ENCODE measurements around the gene SLC5A10. TPM values are rescaled to one million over a fixed set of nuclear protein-coding genes. Genes with fewer than 3 reads are reported as not detected.

The SLC5A10 gene
- total and polyA plus RNA-seq, 4 donors: 0.05 to 0.23 (median 0.15) TPM

DNA sequence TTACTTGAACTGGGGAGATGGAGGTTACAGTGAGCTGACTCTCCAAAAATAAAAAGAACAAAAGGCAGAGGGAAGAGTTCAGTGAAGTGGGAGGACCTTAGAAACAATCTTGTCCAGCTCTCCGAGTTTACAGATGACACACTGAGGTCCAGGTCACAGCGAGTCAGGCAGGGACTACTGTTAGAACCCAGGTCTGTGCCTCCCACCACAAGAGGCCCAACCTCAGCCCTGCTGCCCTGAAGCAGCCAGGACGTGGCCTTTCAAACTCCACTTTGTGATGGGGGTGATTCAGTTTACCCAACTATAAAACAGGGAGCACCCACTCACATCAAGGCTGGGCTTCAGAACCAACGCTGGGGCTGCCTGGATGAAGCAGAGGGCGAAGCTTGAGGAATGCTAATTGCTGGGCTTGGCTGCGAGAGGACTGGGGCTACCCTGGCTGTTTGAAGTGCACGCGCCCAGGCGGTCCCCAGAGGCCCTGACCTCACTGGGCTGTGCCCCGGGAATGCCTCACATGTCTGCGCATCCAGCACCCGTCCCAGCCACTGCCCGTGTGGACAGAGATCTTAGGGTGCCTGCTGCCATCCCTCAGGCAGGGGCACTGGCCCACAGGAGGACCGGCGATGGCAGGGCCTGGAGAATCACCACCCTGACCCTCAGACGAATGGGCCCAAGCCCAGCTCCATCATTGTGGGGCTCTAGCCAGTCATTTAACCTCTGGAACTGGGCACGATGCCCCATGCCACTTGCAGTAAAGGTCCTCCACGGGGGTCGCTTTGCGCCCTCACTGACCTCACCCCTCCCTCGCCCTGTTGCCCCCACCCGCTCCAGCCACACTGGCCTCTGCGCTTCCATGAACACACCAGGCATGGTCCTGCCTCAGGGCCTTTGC lies 11.4 kb downstream of the SLC5A10 start:
- no peak for TF ChIP-seq GABPA (IDR thresholded peaks at IDR 0.05 in 1 of 2, conservative IDR thresholded peaks at IDR 0.05 in 1 of 2)
- peaks cover 0 to 21% (median 10%) of the 10 kb centered on the region in 4 donors for H3K4me1 ChIP-seq (ENCODE audit: control insufficient read depth in 4 of 4, insufficient read depth in 4 of 4, low read length in 3 of 4)
- WGBS: 86% methylated on average over 23 of the region's 23 CpGs

DNA sequence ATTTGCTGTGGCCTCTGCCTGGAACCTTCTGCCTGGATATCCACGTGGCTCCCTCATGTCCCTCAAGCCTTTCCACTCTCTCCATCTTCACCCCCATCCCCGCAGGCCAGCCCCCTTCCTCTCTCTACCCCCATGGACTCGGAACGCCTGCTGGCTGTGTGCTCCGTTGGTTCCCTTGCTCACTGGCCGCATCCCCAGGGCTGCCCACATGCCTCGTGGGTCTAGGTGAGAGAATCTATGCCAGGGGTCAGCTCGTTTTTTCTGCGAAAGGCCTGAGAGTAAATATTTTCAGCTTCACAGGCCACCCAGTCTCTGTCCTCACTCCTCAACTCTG lies 12.0 kb downstream of the SLC5A10 start:
- WGBS: 71% methylated on average over 9 of the region's 9 CpGs
- H3K9ac ChIP-seq (ENCODE audit: low read depth in 1 of 2, low read length in 2 of 2): no peak overlapping the region
- no peaks in the 10 kb centered on the region for H3K27me3 ChIP-seq (ENCODE audit: control insufficient read depth in 4 of 4, insufficient read depth in 4 of 4, low read length in 3 of 4)
- no peak for DNase-seq (ENCODE audit: low spot score)
- peaks cover 0 to 24% (median 10%) of the 10 kb centered on the region in 4 donors for H3K4me1 ChIP-seq (ENCODE audit: control insufficient read depth in 4 of 4, insufficient read depth in 4 of 4, low read length in 3 of 4)
- H3K36me3 ChIP-seq (ENCODE audit: control insufficient read depth in 4 of 4, insufficient read depth in 3 of 4, low read depth in 1 of 4, low read length in 3 of 4): no peaks in the 10 kb centered on the region
- no peak overlapping the region for H3K4me3 ChIP-seq (ENCODE audit: low read depth in 1 of 3, low read length in 3 of 3)
- H3K27ac ChIP-seq (ENCODE audit: low read depth in 1 of 2, low read length in 2 of 2): no peak overlapping the region
- TF ChIP-seq HNF4A (conservative IDR thresholded peaks at IDR 0.05) (no peak), EGR1 (IDR thresholded peaks at IDR 0.05; ENCODE audit: low read depth in 2 of 2) (no peak), HNF4G (IDR thresholded peaks at IDR 0.05) (no peak), TAF1 (conservative IDR thresholded peaks at IDR 0.05) (no peak), NR2F2 (IDR thresholded peaks at IDR 0.05) (no peak)
- TF ChIP-seq, protein P1, sequence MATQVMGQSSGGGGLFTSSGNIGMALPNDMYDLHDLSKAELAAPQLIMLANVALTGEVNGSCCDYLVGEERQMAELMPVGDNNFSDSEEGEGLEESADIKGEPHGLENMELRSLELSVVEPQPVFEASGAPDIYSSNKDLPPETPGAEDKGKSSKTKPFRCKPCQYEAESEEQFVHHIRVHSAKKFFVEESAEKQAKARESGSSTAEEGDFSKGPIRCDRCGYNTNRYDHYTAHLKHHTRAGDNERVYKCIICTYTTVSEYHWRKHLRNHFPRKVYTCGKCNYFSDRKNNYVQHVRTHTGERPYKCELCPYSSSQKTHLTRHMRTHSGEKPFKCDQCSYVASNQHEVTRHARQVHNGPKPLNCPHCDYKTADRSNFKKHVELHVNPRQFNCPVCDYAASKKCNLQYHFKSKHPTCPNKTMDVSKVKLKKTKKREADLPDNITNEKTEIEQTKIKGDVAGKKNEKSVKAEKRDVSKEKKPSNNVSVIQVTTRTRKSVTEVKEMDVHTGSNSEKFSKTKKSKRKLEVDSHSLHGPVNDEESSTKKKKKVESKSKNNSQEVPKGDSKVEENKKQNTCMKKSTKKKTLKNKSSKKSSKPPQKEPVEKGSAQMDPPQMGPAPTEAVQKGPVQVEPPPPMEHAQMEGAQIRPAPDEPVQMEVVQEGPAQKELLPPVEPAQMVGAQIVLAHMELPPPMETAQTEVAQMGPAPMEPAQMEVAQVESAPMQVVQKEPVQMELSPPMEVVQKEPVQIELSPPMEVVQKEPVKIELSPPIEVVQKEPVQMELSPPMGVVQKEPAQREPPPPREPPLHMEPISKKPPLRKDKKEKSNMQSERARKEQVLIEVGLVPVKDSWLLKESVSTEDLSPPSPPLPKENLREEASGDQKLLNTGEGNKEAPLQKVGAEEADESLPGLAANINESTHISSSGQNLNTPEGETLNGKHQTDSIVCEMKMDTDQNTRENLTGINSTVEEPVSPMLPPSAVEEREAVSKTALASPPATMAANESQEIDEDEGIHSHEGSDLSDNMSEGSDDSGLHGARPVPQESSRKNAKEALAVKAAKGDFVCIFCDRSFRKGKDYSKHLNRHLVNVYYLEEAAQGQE (IDR thresholded peaks at IDR 0.05): no peak
- TF ChIP-seq, protein P2, sequence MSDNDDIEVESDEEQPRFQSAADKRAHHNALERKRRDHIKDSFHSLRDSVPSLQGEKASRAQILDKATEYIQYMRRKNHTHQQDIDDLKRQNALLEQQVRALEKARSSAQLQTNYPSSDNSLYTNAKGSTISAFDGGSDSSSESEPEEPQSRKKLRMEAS (IDR thresholded peaks at IDR 0.05): no peak
- TF ChIP-seq, protein P3, sequence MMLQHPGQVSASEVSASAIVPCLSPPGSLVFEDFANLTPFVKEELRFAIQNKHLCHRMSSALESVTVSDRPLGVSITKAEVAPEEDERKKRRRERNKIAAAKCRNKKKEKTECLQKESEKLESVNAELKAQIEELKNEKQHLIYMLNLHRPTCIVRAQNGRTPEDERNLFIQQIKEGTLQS (IDR thresholded peaks at IDR 0.05): no peak
- H3K9me3 ChIP-seq (ENCODE audit: control insufficient read depth in 4 of 4, low read length in 3 of 4): no peaks in the 10 kb centered on the region

More for the DNA sequence above, 11.4 kb downstream of the SLC5A10 start:
- Histone ChIP-seq H3K9ac (ENCODE audit: low read depth in 1 of 2, low read length in 2 of 2) (no peak overlapping the region), H3K27me3 (ENCODE audit: control insufficient read depth in 4 of 4, insufficient read depth in 4 of 4, low read length in 3 of 4) (no peaks in the 10 kb centered on the region), H3K4me3 (ENCODE audit: low read depth in 1 of 3, low read length in 3 of 3) (no peak overlapping the region), H3K36me3 (ENCODE audit: control insufficient read depth in 4 of 4, insufficient read depth in 3 of 4, low read depth in 1 of 4, low read length in 3 of 4) (no peaks in the 10 kb centered on the region), H3K27ac (ENCODE audit: low read depth in 1 of 2, low read length in 2 of 2) (no peak overlapping the region), H3K9me3 (ENCODE audit: control insufficient read depth in 4 of 4, low read length in 3 of 4) (no peaks in the 10 kb centered on the region)
- DNase-seq (ENCODE audit: low spot score): no peak

DNA sequence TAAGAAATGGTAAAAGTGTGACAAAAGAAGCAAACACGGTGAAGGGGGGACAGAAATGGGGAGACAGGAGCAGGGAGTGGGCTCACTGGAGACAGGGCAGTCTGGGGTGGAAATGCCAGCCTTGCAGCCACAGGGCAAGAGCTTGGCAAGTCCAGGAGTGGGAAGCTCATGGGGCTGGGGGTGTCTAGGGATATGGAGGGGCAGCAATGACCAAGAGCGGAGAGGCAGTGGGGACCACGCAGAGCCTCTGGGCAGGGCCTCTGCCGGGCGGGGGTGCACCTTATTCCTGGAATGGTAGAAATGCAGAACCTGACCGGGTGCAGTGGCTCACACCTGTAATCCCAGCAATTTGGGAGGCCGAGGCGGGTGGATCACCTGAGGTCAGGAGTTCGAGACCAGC lies 12.6 kb downstream of the SLC5A10 start:
- DNase-seq (ENCODE audit: low spot score): no peak
- WGBS: 93% methylated on average over 9 of the region's 9 CpGs
- Histone ChIP-seq H3K27ac (ENCODE audit: low read depth in 1 of 2, low read length in 2 of 2) (no peak overlapping the region), H3K36me3 (ENCODE audit: control insufficient read depth in 4 of 4, insufficient read depth in 3 of 4, low read depth in 1 of 4, low read length in 3 of 4) (no peaks in the 10 kb centered on the region), H3K4me1 (ENCODE audit: control insufficient read depth in 4 of 4, insufficient read depth in 4 of 4, low read length in 3 of 4) (peaks cover 0 to 29% (median 12%) of the 10 kb centered on the region in 4 donors), H3K9me3 (ENCODE audit: control insufficient read depth in 4 of 4, low read length in 3 of 4) (no peaks in the 10 kb centered on the region), H3K9ac (ENCODE audit: low read depth in 1 of 2, low read length in 2 of 2) (no peak overlapping the region), H3K27me3 (ENCODE audit: control insufficient read depth in 4 of 4, insufficient read depth in 4 of 4, low read length in 3 of 4) (no peaks in the 10 kb centered on the region), H3K4me3 (ENCODE audit: low read depth in 1 of 3, low read length in 3 of 3) (no peak overlapping the region)
- TF ChIP-seq SP1 (IDR thresholded peaks at IDR 0.05) (no peak), YY1 (IDR thresholded peaks at IDR 0.05) (no peak), HNF4G (IDR thresholded peaks at IDR 0.05) (no peak), EGR1 (IDR thresholded peaks at IDR 0.05; ENCODE audit: low read depth in 2 of 2) (no peak), TAF1 (conservative IDR thresholded peaks at IDR 0.05) (no peak), FOXA1 (IDR thresholded peaks at IDR 0.05) (no peak), RAD21 (IDR thresholded peaks at IDR 0.05) (no peak), FOXA2 (IDR thresholded peaks at IDR 0.05) (no peak), JUND (IDR thresholded peaks at IDR 0.05) (no peak), HNF4A (conservative IDR thresholded peaks at IDR 0.05) (no peak), NR2F2 (IDR thresholded peaks at IDR 0.05) (no peak), GABPA (IDR thresholded peaks at IDR 0.05 in 1 of 2, conservative IDR thresholded peaks at IDR 0.05 in 1 of 2) (no peak)
- TF ChIP-seq, protein P1 (IDR thresholded peaks at IDR 0.05): no peak
- TF ChIP-seq, protein P3 (IDR thresholded peaks at IDR 0.05): no peak
- TF ChIP-seq, protein P4, sequence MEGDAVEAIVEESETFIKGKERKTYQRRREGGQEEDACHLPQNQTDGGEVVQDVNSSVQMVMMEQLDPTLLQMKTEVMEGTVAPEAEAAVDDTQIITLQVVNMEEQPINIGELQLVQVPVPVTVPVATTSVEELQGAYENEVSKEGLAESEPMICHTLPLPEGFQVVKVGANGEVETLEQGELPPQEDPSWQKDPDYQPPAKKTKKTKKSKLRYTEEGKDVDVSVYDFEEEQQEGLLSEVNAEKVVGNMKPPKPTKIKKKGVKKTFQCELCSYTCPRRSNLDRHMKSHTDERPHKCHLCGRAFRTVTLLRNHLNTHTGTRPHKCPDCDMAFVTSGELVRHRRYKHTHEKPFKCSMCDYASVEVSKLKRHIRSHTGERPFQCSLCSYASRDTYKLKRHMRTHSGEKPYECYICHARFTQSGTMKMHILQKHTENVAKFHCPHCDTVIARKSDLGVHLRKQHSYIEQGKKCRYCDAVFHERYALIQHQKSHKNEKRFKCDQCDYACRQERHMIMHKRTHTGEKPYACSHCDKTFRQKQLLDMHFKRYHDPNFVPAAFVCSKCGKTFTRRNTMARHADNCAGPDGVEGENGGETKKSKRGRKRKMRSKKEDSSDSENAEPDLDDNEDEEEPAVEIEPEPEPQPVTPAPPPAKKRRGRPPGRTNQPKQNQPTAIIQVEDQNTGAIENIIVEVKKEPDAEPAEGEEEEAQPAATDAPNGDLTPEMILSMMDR (IDR thresholded peaks at IDR 0.05; ENCODE audit: low read depth, low read length, missing input control): no peak

All from liver (tissue), 9 donors.